Measurements from ENCODE around the gene MFSD2B.

DNA sequence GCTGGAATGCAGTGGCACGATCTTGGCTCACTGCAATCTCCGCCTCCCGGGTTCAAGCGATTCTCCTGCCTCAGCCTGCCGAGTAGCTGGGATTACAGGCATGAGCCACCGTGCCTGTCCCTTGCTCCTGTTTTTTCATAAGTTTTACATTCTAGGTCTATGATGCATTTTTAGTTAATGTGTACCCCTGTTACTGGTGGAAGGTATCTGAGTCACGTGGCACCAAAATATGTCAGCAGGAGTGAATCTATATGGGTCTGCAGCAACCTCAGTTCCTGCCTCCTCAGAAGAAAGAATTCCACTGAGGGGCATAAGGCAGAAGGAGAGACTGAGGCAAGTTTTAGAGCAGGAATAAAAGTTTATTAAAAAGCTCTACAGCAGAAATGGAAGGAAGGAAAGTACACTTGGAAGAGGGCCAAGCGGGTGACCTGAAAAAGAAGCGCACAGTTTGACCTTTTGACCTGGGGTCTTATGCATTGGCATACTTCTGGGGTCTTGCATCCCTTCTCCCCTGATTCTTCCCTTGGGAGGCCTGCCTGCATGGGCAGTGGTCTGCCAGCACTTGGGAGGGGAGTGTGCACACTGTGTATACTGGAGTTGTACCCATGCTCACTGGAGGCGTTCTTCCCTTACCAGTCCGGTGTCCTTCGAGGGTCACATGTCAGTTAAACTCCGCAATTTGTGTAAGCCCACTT, 1.1 kb upstream of the MFSD2B start:
- TF ChIP-seq, protein P1, sequence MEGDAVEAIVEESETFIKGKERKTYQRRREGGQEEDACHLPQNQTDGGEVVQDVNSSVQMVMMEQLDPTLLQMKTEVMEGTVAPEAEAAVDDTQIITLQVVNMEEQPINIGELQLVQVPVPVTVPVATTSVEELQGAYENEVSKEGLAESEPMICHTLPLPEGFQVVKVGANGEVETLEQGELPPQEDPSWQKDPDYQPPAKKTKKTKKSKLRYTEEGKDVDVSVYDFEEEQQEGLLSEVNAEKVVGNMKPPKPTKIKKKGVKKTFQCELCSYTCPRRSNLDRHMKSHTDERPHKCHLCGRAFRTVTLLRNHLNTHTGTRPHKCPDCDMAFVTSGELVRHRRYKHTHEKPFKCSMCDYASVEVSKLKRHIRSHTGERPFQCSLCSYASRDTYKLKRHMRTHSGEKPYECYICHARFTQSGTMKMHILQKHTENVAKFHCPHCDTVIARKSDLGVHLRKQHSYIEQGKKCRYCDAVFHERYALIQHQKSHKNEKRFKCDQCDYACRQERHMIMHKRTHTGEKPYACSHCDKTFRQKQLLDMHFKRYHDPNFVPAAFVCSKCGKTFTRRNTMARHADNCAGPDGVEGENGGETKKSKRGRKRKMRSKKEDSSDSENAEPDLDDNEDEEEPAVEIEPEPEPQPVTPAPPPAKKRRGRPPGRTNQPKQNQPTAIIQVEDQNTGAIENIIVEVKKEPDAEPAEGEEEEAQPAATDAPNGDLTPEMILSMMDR (conservative IDR thresholded peaks at IDR 0.05; ENCODE audit: low read length) = no peak
- no peak for TF ChIP-seq EZH2phosphoT487 (IDR thresholded peaks at IDR 0.05; ENCODE audit: borderline replicate concordance, low read depth, low read length)
